ENCODE results near the gene UBAC1. TPM values are rescaled to one million over a fixed set of nuclear protein-coding genes. Genes with fewer than 3 reads are reported as not detected.
"Not testable (repeated sequence)": the region's sequence is repeated elsewhere in the genome, so short reads cannot be mapped to it uniquely, and the experiment has no call there.

Gene UBAC1
- total and polyA plus RNA-seq, 4 donors: 37.8 to 49.5 (median 39.7) TPM

GRCh38 chr9:135920973-135921585 lies 40.1 kb downstream of the UBAC1 start:
- no peaks in the 10 kb centered on the region for H3K27me3 ChIP-seq (ENCODE audit: control insufficient read depth in 3 of 3, insufficient read depth in 3 of 3, low read length in 2 of 3)
- no peak for TF ChIP-seq CTCF (IDR thresholded peaks at IDR 0.05; ENCODE audit: control extremely low read depth, extremely low read depth)
- ATAC-seq (ENCODE audit: insufficient read depth, low FRiP score) (no peak), DNase-seq (no peak)
- WGBS, 2 donors: 68 to 81% methylated on average over 24 of the region's 24 CpGs
- peaks cover 0 to 25% (median 6%) of the 10 kb centered on the region in 4 donors for H3K9me3 ChIP-seq (ENCODE audit: control insufficient read depth in 4 of 4, insufficient read depth in 3 of 4, low read length in 3 of 4)
- no peak overlapping the region for H3K9ac ChIP-seq (ENCODE audit: insufficient read depth in 1 of 2, low read length in 2 of 2)
- peaks cover 0 to 5% (median 2%) of the 10 kb centered on the region in 4 donors for H3K36me3 ChIP-seq (ENCODE audit: control insufficient read depth in 4 of 4, insufficient read depth in 4 of 4, low read length in 4 of 4)
- H3K27ac ChIP-seq (ENCODE audit: low read depth in 1 of 2, low read length in 1 of 2): no peak overlapping the region
- no peaks in the 10 kb centered on the region for H3K4me1 ChIP-seq (ENCODE audit: control insufficient read depth in 5 of 5, insufficient read depth in 5 of 5, low read length in 5 of 5)
- H3K4me3 ChIP-seq: no peak overlapping the region

GRCh38 chr9:135920256-135920930 lies 40.8 kb downstream of the UBAC1 start:
- H3K27ac ChIP-seq (ENCODE audit: low read depth in 1 of 2, low read length in 1 of 2): no peak overlapping the region
- H3K4me3 ChIP-seq: no peak overlapping the region
- 89 to 94% methylated on average over 15 of the region's 15 CpGs for WGBS, 2 donors
- H3K9ac ChIP-seq (ENCODE audit: insufficient read depth in 1 of 2, low read length in 2 of 2): no peak overlapping the region
- DNase-seq (no peak), ATAC-seq (ENCODE audit: insufficient read depth, low FRiP score) (no peak)
- H3K27me3 ChIP-seq (ENCODE audit: control insufficient read depth in 3 of 3, insufficient read depth in 3 of 3, low read length in 2 of 3): no peaks in the 10 kb centered on the region
- peaks cover 0 to 12% (median 9%) of the 10 kb centered on the region in 4 donors for H3K36me3 ChIP-seq (ENCODE audit: control insufficient read depth in 4 of 4, insufficient read depth in 4 of 4, low read length in 4 of 4)
- H3K9me3 ChIP-seq (ENCODE audit: control insufficient read depth in 4 of 4, insufficient read depth in 3 of 4, low read length in 3 of 4): peaks cover 0 to 32% (median 8%) of the 10 kb centered on the region in 4 donors
- no peaks in the 10 kb centered on the region for H3K4me1 ChIP-seq (ENCODE audit: control insufficient read depth in 5 of 5, insufficient read depth in 5 of 5, low read length in 5 of 5)
- no peak for TF ChIP-seq CTCF (IDR thresholded peaks at IDR 0.05; ENCODE audit: control extremely low read depth, extremely low read depth)

GRCh38 chr9:135919318-135919890 lies 41.8 kb downstream of the UBAC1 start:
- no peak for ATAC-seq (ENCODE audit: insufficient read depth, low FRiP score)
- Histone ChIP-seq H3K9ac (ENCODE audit: insufficient read depth in 1 of 2, low read length in 2 of 2) (no peak overlapping the region), H3K27ac (ENCODE audit: low read depth in 1 of 2, low read length in 1 of 2) (no peak overlapping the region), H3K36me3 (ENCODE audit: control insufficient read depth in 4 of 4, insufficient read depth in 4 of 4, low read length in 4 of 4) (peaks cover 3 to 22% (median 16%) of the 10 kb centered on the region in 4 donors), H3K9me3 (ENCODE audit: control insufficient read depth in 4 of 4, insufficient read depth in 3 of 4, low read length in 3 of 4) (peaks cover 0 to 40% (median 12%) of the 10 kb centered on the region in 4 donors), H3K27me3 (ENCODE audit: control insufficient read depth in 3 of 3, insufficient read depth in 3 of 3, low read length in 2 of 3) (no peaks in the 10 kb centered on the region), H3K4me1 (ENCODE audit: control insufficient read depth in 5 of 5, insufficient read depth in 5 of 5, low read length in 5 of 5) (no peaks in the 10 kb centered on the region), H3K4me3 (no peak overlapping the region)
- TF ChIP-seq CTCF (IDR thresholded peaks at IDR 0.05; ENCODE audit: control extremely low read depth, extremely low read depth): no peak
- 96 to 98% methylated on average over 11 of the region's 11 CpGs for WGBS, 2 donors
- no peak for DNase-seq

- not testable (repeated sequence) for H3K4me3 ChIP-seq; H3K4me1 ChIP-seq (ENCODE audit: control insufficient read depth in 5 of 5, insufficient read depth in 5 of 5, low read length in 5 of 5); H3K27ac ChIP-seq (ENCODE audit: low read depth in 1 of 2, low read length in 1 of 2); DNase-seq; ATAC-seq (ENCODE audit: insufficient read depth, low FRiP score); H3K27me3 ChIP-seq (ENCODE audit: control insufficient read depth in 3 of 3, insufficient read depth in 3 of 3, low read length in 2 of 3); H3K9ac ChIP-seq (ENCODE audit: insufficient read depth in 1 of 2, low read length in 2 of 2)
- Histone ChIP-seq H3K36me3 (ENCODE audit: control insufficient read depth in 4 of 4, insufficient read depth in 4 of 4, low read length in 4 of 4) (peaks cover 11 to 42% (median 26%) of the 10 kb centered on the region in 4 donors), H3K9me3 (ENCODE audit: control insufficient read depth in 4 of 4, insufficient read depth in 3 of 4, low read length in 3 of 4) (peaks cover 0 to 51% (median 15%) of the 10 kb centered on the region in 4 donors)
- WGBS, 2 donors: 94 to 96% methylated on average over 12 of the region's 12 CpGs
These were observed 44.9 kb downstream of the UBAC1 start for GRCh38 chr9:135916227-135916626.

All from lung (tissue), 12 donors.